Measurements from ENCODE around the gene MAMLD1. TPM values are rescaled to one million over a fixed set of nuclear protein-coding genes. Genes with fewer than 3 reads are reported as not detected.

MAMLD1 gene
- total RNA-seq, 1 donor from 2014 or later: 0.25 TPM

DNA sequence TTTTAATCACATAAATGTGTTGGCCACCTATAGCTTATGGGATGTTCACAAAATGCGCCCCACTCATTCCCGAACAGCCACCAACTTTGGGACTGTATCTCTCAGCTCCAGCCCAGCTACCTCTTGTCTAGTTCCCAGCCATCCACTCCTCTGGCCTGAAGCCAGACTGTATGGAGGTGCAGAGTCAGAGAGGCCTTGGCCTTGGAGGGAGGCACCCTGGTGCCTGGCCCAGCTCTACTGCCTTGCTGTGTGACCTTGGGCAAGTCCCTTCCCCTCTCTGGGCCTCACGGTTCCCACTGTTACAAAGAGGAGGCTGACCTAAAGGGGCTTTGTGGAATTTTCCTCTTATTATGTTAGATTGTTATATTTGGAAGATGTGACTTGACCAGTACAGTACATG lies 13.9 kb downstream of the MAMLD1 start:
- no peaks in the 10 kb centered on the region for H3K9me3 Mint-ChIP-seq (ENCODE audit: unreplicated experiment)
- TF ChIP-seq, protein P1, sequence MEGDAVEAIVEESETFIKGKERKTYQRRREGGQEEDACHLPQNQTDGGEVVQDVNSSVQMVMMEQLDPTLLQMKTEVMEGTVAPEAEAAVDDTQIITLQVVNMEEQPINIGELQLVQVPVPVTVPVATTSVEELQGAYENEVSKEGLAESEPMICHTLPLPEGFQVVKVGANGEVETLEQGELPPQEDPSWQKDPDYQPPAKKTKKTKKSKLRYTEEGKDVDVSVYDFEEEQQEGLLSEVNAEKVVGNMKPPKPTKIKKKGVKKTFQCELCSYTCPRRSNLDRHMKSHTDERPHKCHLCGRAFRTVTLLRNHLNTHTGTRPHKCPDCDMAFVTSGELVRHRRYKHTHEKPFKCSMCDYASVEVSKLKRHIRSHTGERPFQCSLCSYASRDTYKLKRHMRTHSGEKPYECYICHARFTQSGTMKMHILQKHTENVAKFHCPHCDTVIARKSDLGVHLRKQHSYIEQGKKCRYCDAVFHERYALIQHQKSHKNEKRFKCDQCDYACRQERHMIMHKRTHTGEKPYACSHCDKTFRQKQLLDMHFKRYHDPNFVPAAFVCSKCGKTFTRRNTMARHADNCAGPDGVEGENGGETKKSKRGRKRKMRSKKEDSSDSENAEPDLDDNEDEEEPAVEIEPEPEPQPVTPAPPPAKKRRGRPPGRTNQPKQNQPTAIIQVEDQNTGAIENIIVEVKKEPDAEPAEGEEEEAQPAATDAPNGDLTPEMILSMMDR (IDR thresholded peaks at IDR 0.05; ENCODE audit: partially characterized antibody, unreplicated experiment): no peak
- no peak for DNase-seq
- no peaks in the 10 kb centered on the region for H3K4me1 Mint-ChIP-seq (ENCODE audit: low read depth, unreplicated experiment)
- H3K4me3 Mint-ChIP-seq (ENCODE audit: unreplicated experiment): no peak overlapping the region
- no peak overlapping the region for H3K27ac Mint-ChIP-seq (ENCODE audit: unreplicated experiment)
- no peaks in the 10 kb centered on the region for H3K36me3 Mint-ChIP-seq (ENCODE audit: unreplicated experiment)
- H3K27me3 Mint-ChIP-seq (ENCODE audit: unreplicated experiment): no peaks in the 10 kb centered on the region

GRCh38 chrX:150405006-150405405 lies 41.9 kb downstream of the MAMLD1 start:
- Mint-ChIP-seq H3K9me3 (ENCODE audit: unreplicated experiment) (no peaks in the 10 kb centered on the region), H3K4me3 (ENCODE audit: unreplicated experiment) (no peak overlapping the region), H3K27me3 (ENCODE audit: unreplicated experiment) (peaks cover 2% of the 10 kb centered on the region), H3K4me1 (ENCODE audit: low read depth, unreplicated experiment) (no peaks in the 10 kb centered on the region), H3K27ac (ENCODE audit: unreplicated experiment) (no peak overlapping the region), H3K36me3 (ENCODE audit: unreplicated experiment) (no peaks in the 10 kb centered on the region)
- no peak for DNase-seq
- TF ChIP-seq, protein P1 (IDR thresholded peaks at IDR 0.05; ENCODE audit: partially characterized antibody, unreplicated experiment): no peak

GRCh38 chrX:150405576-150405975 lies 42.5 kb downstream of the MAMLD1 start:
- H3K4me1 Mint-ChIP-seq (ENCODE audit: low read depth, unreplicated experiment): no peaks in the 10 kb centered on the region
- H3K4me3 Mint-ChIP-seq (ENCODE audit: unreplicated experiment): no peak overlapping the region
- no peak overlapping the region for H3K27ac Mint-ChIP-seq (ENCODE audit: unreplicated experiment)
- H3K36me3 Mint-ChIP-seq (ENCODE audit: unreplicated experiment): no peaks in the 10 kb centered on the region
- H3K27me3 Mint-ChIP-seq (ENCODE audit: unreplicated experiment): peaks cover 2% of the 10 kb centered on the region
- no peaks in the 10 kb centered on the region for H3K9me3 Mint-ChIP-seq (ENCODE audit: unreplicated experiment)
- TF ChIP-seq, protein P1 (IDR thresholded peaks at IDR 0.05; ENCODE audit: partially characterized antibody, unreplicated experiment): no peak
- no peak for DNase-seq

DNA sequence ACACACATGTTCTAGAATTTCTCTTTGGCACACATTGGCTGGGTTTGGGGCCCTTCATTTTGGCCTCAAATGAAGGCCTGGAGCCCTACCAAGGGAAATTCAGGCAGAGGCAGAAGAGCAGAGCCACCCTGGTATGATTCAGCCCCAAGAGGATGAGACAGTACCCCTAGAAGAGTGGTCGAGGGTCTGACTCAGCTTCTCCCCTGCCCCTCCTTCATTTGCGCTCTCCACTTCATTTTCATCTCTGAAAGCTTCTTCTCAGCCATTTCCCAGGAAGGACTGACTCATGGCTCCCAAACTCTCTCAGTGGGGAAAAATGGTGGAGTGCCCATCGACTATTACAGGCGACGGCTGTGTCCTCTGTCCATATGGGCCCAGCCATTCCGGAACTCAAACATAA lies 43.5 kb downstream of the MAMLD1 start:
- H3K4me1 Mint-ChIP-seq (ENCODE audit: low read depth, unreplicated experiment): no peaks in the 10 kb centered on the region
- H3K4me3 Mint-ChIP-seq (ENCODE audit: unreplicated experiment): no peak overlapping the region
- H3K27ac Mint-ChIP-seq (ENCODE audit: unreplicated experiment): no peak overlapping the region
- no peaks in the 10 kb centered on the region for H3K36me3 Mint-ChIP-seq (ENCODE audit: unreplicated experiment)
- no peak for DNase-seq
- TF ChIP-seq, protein P1 (IDR thresholded peaks at IDR 0.05; ENCODE audit: partially characterized antibody, unreplicated experiment): no peak
- no peaks in the 10 kb centered on the region for H3K9me3 Mint-ChIP-seq (ENCODE audit: unreplicated experiment)
- H3K27me3 Mint-ChIP-seq (ENCODE audit: unreplicated experiment): peaks cover 2% of the 10 kb centered on the region

GRCh38 chrX:150408007-150408406 lies 44.9 kb downstream of the MAMLD1 start:
- no peak for DNase-seq
- no peaks in the 10 kb centered on the region for H3K36me3 Mint-ChIP-seq (ENCODE audit: unreplicated experiment)
- no peaks in the 10 kb centered on the region for H3K4me1 Mint-ChIP-seq (ENCODE audit: low read depth, unreplicated experiment)
- no peaks in the 10 kb centered on the region for H3K9me3 Mint-ChIP-seq (ENCODE audit: unreplicated experiment)
- H3K27me3 Mint-ChIP-seq (ENCODE audit: unreplicated experiment): peaks cover 2% of the 10 kb centered on the region
- no peak overlapping the region for H3K27ac Mint-ChIP-seq (ENCODE audit: unreplicated experiment)
- H3K4me3 Mint-ChIP-seq (ENCODE audit: unreplicated experiment): no peak overlapping the region
- TF ChIP-seq, protein P1 (IDR thresholded peaks at IDR 0.05; ENCODE audit: partially characterized antibody, unreplicated experiment): no peak
